ENCODE results near the gene LOC128125822.

The LOC128125822 gene

GRCh38 chr6:63561288-63561687, 11.0 kb upstream of the LOC128125822 start:
- H3K9ac ChIP-seq (ENCODE audit: low read depth, low read length), result no peak overlapping the region
- H3K27me3 ChIP-seq (ENCODE audit: insufficient read depth, low read length, poor library complexity), result no peaks in the 10 kb centered on the region
- DNase-seq, result no peak
- H3K27ac ChIP-seq (ENCODE audit: low read length), result no peak overlapping the region
- TF ChIP-seq EZH2 (IDR thresholded peaks at IDR 0.05; ENCODE audit: borderline replicate concordance, low read depth, low read length, severe bottlenecking) (no peak), CTCF (IDR thresholded peaks at IDR 0.05; ENCODE audit: borderline replicate concordance, extremely low read depth, low read length, poor library complexity, severe bottlenecking) (no peak)
- no peak overlapping the region for H2AFZ ChIP-seq (ENCODE audit: low read depth, low read length)
- no peaks in the 10 kb centered on the region for H3K79me2 ChIP-seq (ENCODE audit: insufficient read depth, low read length)
- H3K4me3 ChIP-seq (ENCODE audit: low read depth in 1 of 2, low read length in 2 of 2), result no peak overlapping the region
- no peak for ATAC-seq (ENCODE audit: insufficient read depth, low read depth)
- no peaks in the 10 kb centered on the region for H3K36me3 ChIP-seq (ENCODE audit: insufficient read depth, low read length)
- H3K4me1 ChIP-seq (ENCODE audit: insufficient read depth, low read length), result no peaks in the 10 kb centered on the region
- H4K20me1 ChIP-seq (ENCODE audit: insufficient read depth, low read length), result no peaks in the 10 kb centered on the region
- H3K4me2 ChIP-seq (ENCODE audit: insufficient read depth, low read length), result no peak overlapping the region
- no peaks in the 10 kb centered on the region for H3K9me3 ChIP-seq (ENCODE audit: insufficient read depth, low read length, severe bottlenecking)

- H3K27me3 ChIP-seq (ENCODE audit: insufficient read depth, low read length, poor library complexity), result no peaks in the 10 kb centered on the region
- no peaks in the 10 kb centered on the region for H3K36me3 ChIP-seq (ENCODE audit: insufficient read depth, low read length)
- H3K9ac ChIP-seq (ENCODE audit: low read depth, low read length), result no peak overlapping the region
- no peak for ATAC-seq (ENCODE audit: insufficient read depth, low read depth)
- H3K27ac ChIP-seq (ENCODE audit: low read length), result no peak overlapping the region
- H4K20me1 ChIP-seq (ENCODE audit: insufficient read depth, low read length), result no peaks in the 10 kb centered on the region
- no peaks in the 10 kb centered on the region for H3K79me2 ChIP-seq (ENCODE audit: insufficient read depth, low read length)
- H3K4me1 ChIP-seq (ENCODE audit: insufficient read depth, low read length), result no peaks in the 10 kb centered on the region
- no peak overlapping the region for H3K4me2 ChIP-seq (ENCODE audit: insufficient read depth, low read length)
- H2AFZ ChIP-seq (ENCODE audit: low read depth, low read length), result no peak overlapping the region
- H3K4me3 ChIP-seq (ENCODE audit: low read depth in 1 of 2, low read length in 2 of 2), result no peak overlapping the region
- no peaks in the 10 kb centered on the region for H3K9me3 ChIP-seq (ENCODE audit: insufficient read depth, low read length, severe bottlenecking)
- TF ChIP-seq CTCF (IDR thresholded peaks at IDR 0.05; ENCODE audit: borderline replicate concordance, extremely low read depth, low read length, poor library complexity, severe bottlenecking), result no peak
- TF ChIP-seq EZH2 (IDR thresholded peaks at IDR 0.05; ENCODE audit: borderline replicate concordance, low read depth, low read length, severe bottlenecking), result no peak
- DNase-seq, result no peak
Measured at GRCh38 chr6:63563235-63563634, 9.0 kb upstream of the LOC128125822 start.

GRCh38 chr6:63565058-63565726, 7.1 kb upstream of the LOC128125822 start:
- Histone ChIP-seq H2AFZ (ENCODE audit: low read depth, low read length) (no peak overlapping the region), H3K9ac (ENCODE audit: low read depth, low read length) (no peak overlapping the region), H3K4me1 (ENCODE audit: insufficient read depth, low read length) (no peaks in the 10 kb centered on the region), H3K27ac (ENCODE audit: low read length) (no peak overlapping the region), H4K20me1 (ENCODE audit: insufficient read depth, low read length) (no peaks in the 10 kb centered on the region), H3K36me3 (ENCODE audit: insufficient read depth, low read length) (no peaks in the 10 kb centered on the region), H3K27me3 (ENCODE audit: insufficient read depth, low read length, poor library complexity) (no peaks in the 10 kb centered on the region), H3K4me3 (ENCODE audit: low read depth in 1 of 2, low read length in 2 of 2) (no peak overlapping the region), H3K4me2 (ENCODE audit: insufficient read depth, low read length) (no peak overlapping the region), H3K9me3 (ENCODE audit: insufficient read depth, low read length, severe bottlenecking) (no peaks in the 10 kb centered on the region), H3K79me2 (ENCODE audit: insufficient read depth, low read length) (no peaks in the 10 kb centered on the region)
- TF ChIP-seq CTCF (IDR thresholded peaks at IDR 0.05; ENCODE audit: borderline replicate concordance, extremely low read depth, low read length, poor library complexity, severe bottlenecking) (no peak), EZH2 (IDR thresholded peaks at IDR 0.05; ENCODE audit: borderline replicate concordance, low read depth, low read length, severe bottlenecking) (no peak)
- DNase-seq (no peak), ATAC-seq (ENCODE audit: insufficient read depth, low read depth) (no peak)

All from DND-41 (cell line).